NCI-H146 treated with DMSO at 0.1 percent for 48 hours (cell line): ENCODE data around the gene HABP4.
A peak's percentile ranks its signal among the peaks of the same experiment; 100 is the strongest.

ENCODE experiments used
- DNase-seq: peaks from one replicate; lab custom pipeline; 2025; ENCODE audit not compliant: unreplicated experiment; lab: John Stamatoyannopoulos, UW

Gene HABP4

GRCh38 chr9:96435345-96435744, 14.6 kb upstream of the HABP4 start:
- no peak for DNase-seq

- no peak for DNase-seq
Measured at GRCh38 chr9:96436063-96436455, 13.9 kb upstream of the HABP4 start.

DNA sequence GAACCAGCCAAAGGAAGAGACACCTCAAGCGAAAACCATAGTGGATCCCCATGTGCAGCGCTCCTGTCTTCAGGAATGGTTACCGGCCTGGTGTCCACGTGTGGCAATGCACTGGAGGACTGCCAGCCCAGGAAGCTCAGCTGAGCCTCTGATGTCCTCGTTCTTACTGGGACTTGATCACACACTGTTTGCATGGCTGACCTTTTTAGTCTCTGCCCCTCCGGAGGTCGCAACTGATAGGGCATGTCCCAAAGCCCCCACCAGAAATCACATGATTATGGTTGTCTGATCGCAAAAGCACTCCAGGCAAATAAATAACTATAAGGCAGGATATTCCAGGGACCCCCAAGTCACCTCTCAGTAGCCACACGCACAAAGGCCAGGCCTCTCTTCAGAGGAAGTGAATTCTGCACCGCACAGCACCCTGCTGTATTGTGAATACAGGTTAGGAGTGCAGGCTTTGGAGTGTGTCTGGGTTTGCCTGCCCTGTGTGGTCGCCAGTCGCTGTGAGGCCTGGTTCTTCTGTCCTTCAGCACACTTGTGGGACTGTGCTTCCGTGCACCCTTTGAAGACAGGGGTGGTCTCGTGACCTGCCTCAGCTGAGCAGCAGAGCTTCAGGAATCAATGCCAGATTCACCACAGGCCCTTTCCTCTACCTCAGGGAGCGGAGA, 13.4 kb upstream of the HABP4 start:
- DNase-seq, result no peak

GRCh38 chr9:96437454-96437853, 12.5 kb upstream of the HABP4 start:
- DNase-seq, result no peak

DNA sequence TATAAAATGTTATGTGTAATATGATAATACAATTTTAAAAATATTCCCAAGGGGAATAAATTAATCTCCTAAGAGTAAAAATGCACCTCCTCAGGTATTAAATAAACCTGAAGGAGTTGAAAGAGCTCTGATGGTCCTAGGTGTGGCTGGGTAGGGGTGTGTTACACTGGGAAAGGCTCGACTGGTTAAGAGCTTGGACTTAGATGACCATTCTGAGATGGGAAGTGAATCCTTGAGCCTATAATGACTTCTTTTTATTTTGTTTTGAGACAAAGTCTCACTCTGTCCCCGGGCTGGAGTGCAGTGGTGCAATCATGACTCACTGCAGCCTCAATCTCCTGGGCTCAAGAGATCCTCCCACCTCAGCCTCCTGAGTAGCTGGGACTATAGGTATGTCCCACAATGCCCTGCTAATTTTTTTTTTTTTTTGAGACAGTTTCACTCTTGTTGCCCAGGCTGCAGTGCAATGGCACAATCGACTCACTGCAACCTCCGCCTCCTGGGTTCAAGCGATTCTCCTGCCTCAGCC, 9.2 kb upstream of the HABP4 start:
- DNase-seq, result no peak

DNA sequence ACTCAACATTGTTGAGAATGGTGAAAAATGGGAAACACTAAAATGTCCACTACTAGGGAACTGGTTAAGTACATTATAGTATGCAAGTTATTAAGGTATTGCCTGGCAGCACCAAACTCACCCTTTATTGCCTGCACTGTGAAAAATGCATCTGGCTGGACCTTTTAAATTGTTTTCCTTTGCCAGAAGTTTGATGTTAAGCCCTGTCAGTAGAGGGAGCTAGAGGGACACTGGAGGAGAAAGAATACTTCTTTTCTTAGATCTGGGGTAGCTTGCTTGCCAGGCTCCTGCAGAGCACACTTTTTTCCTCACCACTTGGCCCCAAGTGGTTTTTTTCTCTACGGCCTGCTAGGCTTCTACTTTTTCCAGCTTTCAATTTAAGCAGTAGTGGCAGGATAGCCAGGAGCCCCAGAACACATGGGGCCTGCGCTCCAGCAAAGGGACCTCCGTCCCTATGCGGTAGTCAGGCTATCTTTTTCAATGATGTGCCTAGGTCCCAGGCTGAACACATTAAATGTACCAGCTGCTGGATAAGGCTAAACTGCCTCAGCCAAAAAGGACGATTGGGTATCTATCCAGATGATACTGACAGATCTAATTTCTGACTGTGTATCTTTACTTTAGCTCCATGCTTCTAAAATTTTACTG, 8.0 kb upstream of the HABP4 start:
- DNase-seq, result peak; percentile 8

DNA sequence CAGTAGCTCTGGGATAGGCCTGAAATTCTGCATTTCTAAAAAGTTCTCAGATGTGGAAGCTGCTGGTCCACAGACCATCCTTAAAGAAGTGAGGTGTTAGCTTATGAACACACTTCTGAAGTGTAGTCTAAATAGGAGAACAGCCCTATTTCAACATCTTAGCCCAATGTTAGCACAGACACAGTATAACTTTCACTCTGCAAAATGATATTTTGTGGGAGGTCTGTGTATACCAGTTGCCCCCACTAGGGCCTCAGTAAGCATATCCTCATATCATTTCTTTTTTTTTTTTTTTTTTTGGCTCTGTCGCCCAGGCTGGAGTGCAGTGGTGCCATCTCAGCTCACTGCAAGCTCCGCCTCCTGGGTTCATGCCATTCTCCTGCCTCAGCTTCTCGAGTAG, 7.5 kb upstream of the HABP4 start:
- DNase-seq, result no peak

- DNase-seq, result no peak
Measured at GRCh38 chr9:96447406-96447805, 2.6 kb upstream of the HABP4 start.

GRCh38 chr9:96448546-96449170, 1.3 kb upstream of the HABP4 start:
- no peak for DNase-seq

GRCh38 chr9:96449523-96449844, 485 bp upstream of the HABP4 start:
- no peak for DNase-seq

DNA sequence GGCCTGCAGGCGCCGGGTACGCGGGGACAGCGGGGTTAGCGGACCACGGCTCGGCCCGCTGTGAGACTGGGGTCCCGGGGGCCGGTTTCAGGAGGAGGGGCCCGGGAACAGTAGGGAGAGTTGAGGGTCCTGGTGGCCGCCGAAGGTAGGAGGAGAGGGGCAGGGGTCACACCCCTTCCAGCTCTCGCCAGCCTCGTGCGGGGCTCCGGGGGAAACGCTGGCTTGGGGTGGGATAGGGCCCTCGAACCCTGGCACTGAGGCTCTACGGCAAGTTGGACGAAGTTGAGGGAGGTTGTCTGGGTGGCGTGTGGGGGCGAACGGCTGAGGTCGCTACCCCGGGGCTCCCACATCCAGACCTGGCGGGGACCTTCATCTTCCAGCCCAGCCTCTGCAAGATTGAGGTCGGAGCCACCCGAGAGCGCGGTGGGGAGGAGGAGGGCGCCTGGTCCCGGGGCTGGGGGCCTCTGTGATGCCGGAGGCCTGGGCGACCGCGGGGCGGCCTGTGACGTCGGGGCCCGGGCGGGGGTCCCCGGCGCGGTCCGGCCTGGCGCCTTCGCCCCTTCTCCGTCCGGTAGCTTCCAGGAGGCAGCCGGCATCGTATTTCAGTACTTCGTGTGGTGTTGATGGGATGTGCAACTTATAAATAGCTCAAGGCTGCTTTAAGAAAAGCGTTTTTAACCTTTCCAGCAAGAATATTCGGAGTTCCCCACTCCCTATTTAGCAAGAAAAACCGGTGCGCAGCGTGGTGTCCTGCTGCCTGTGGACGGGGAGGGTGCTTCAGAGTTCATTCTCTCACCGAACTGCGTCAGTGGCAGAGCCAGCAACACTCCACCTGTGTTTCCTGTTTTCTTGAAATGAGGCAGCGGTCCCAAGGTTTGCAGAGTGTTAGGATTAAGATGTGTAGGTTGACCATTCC, 902 bp downstream of the HABP4 start:
- DNase-seq, result peak; percentile 38

- DNase-seq, result no peak
Measured at GRCh38 chr9:96453625-96454024, 3.7 kb downstream of the HABP4 start.

- no peak for DNase-seq
Measured at GRCh38 chr9:96457266-96457665, 7.3 kb downstream of the HABP4 start.

GRCh38 chr9:96458226-96458625, 8.3 kb downstream of the HABP4 start:
- no peak for DNase-seq

GRCh38 chr9:96459268-96460007, 9.5 kb downstream of the HABP4 start:
- no peak for DNase-seq

GRCh38 chr9:96460470-96460869, 10.5 kb downstream of the HABP4 start:
- no peak for DNase-seq

- no peak for DNase-seq
Measured at GRCh38 chr9:96460882-96461281, 10.9 kb downstream of the HABP4 start.

DNA sequence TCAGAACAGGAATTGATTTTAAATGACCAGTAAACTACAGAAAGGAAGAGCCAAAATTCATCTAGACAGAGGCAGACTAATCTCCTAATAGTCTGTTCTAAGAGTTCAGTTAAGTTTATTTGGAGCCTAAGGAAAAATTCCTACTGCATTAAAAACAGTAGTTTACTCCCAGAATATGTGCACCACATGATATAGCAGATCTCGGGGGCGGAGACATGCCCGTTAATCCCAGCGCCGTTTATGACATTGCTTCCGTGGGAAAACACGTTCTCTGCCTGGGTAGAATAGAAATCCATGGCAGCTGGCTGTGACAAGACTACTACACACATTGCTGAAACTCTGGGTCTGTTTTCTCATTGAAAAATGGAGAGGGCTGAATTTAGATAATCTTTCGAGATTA, 11.4 kb downstream of the HABP4 start:
- no peak for DNase-seq

DNA sequence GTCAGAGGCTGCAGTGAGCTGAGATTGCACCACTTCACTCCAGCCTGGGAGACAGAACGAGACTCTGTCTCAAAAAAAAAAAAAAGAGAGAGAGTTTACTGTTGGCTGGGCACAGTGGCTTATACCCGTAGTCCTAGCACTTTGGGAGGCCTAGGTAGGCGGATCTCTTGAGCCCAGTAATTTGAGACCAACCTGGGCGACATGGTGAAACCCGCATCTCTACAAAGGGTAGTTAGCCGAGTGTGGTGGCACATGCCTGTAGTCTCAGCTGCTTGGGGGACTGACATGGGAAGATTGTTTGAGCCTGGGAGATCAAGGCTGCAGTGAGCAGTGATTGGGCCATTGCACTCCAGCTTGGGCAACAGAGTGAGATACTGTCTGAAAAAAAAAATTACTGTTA, 12.6 kb downstream of the HABP4 start:
- DNase-seq, result no peak

- no peak for DNase-seq
Measured at GRCh38 chr9:96464426-96464825, 14.5 kb downstream of the HABP4 start.

- no peak for DNase-seq
Measured at GRCh38 chr9:96467784-96468183, 17.8 kb downstream of the HABP4 start.
